HUES64 (cell line): ENCODE measurements around the gene ZNF471. TPM values are rescaled to one million over a fixed set of nuclear protein-coding genes. Genes with fewer than 3 reads are reported as not detected.

Experiments used
- H3K27ac ChIP-seq: 2 replicates; pipeline ENCODE4 v1.7.0; 2013; ENCODE audit warnings: low read depth, low read length, inconsistent platforms
- H3K27me3 ChIP-seq: 2 replicates; pipeline ENCODE4 v1.6.1; 2013; ENCODE audit warnings: mild to moderate bottlenecking, low read length; ENCODE audit not compliant: insufficient read depth
- H3K36me3 ChIP-seq: 2 replicates; pipeline ENCODE4 v1.6.1; 2013; ENCODE audit warnings: mild to moderate bottlenecking, low read length; ENCODE audit not compliant: insufficient read depth
- H3K4me1 ChIP-seq: 2 replicates; pipeline ENCODE4 v1.6.1; 2013; ENCODE audit warnings: mild to moderate bottlenecking, low read length, moderate library complexity; ENCODE audit not compliant: insufficient read depth
- H3K4me3 ChIP-seq: 2 replicates; pipeline ENCODE4 v1.5.1; 2013; ENCODE audit warnings: mild to moderate bottlenecking, low read length, moderate library complexity
- H3K9ac ChIP-seq: 2 replicates; pipeline ENCODE4 v1.6.1; 2013; ENCODE audit warnings: mild to moderate bottlenecking, low read depth, low read length
- H3K9me3 ChIP-seq: 2 replicates; pipeline ENCODE4 v1.6.1; 2013; ENCODE audit warnings: low read depth, low read length; ENCODE audit not compliant: insufficient read depth
- WGBS: fragments of 150-250, 120-280 bp; methylation state at CpG from one replicate; pipeline ENCODE4 v1.1.7; 2013; ENCODE audit warnings: missing lambda C conversion rate; 5-methylcytosine and 5-hydroxymethylcytosine counted together
- polyA plus RNA-seq, 2 experiments: library from polyadenylated mRNA; stranded (reverse); fragments of 50-300 nt; gene quantifications; one replicate each; pipeline ENCODE4 v1.2.3, GENCODE V29; 2013

The ZNF471 gene
- polyA plus RNA-seq (2013, experiment 1 of 2) = 0.50 TPM
- 0.38 TPM for polyA plus RNA-seq (2013, experiment 2 of 2)

DNA sequence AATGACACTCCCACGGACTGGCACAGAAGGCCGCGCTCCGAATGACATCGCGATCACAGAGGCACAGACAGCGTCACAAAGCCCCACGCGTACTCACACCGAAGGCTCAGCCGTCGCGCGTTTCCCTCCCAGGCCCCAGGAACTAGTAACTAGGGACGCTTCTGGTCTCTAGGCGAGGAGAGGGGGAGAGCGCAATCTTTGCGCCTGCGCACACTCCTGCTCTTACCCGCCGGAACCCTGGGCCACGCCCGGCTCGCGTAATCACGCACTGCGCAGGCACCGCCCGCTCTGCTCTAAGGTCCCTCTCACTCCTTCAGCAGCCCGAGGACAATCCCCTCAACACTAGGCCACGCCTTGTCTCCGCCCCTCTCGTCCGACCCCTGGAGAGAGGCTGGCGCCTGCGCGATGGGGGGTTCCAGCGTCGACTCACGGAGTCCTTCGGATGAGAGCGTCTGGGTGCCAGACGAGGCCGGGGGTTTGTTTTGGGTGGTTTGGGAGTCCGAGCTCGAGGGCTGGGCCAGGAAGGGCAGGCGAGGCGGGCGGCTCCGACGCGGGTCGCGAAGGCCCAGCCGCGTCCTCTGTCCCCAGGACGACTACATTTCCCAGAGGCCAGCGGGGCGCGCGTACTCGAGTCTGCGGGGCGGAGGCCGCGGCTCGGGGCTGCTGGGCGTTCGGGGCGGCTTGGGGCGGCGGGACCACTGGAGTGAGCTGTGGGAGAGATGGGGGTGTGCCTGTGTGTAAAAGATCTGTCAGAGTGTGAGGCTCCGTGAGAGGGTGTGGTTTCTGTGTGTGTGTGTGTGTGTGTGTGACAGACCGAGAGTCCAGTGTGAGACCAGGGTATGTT lies at the start of gene ZNF471:
Gene ZNF471 (plus strand): TSS at position 410 of the 844 bp plus-strand sequence. CDS start 3,717 bp downstream, outside the sequence.
- H3K9ac ChIP-seq = peak within 1 kb of the TSS; percentile 77
- no peaks in the 10 kb centered on the region for H3K36me3 ChIP-seq
- 0 out of 2 replicates have a peak, but pooled peaks cover 3% of the 10 kb centered on the region for H3K27me3 ChIP-seq
- 28% methylated on average over 74 of the region's 74 CpGs for WGBS
- H3K27ac ChIP-seq = peak within 1 kb of the TSS; percentile 84
- peak within 1 kb of the TSS; percentile 73 for H3K4me3 ChIP-seq
- peaks cover 51% of the 10 kb centered on the region for H3K9me3 ChIP-seq
- H3K4me1 ChIP-seq = no peaks in the 10 kb centered on the region

DNA sequence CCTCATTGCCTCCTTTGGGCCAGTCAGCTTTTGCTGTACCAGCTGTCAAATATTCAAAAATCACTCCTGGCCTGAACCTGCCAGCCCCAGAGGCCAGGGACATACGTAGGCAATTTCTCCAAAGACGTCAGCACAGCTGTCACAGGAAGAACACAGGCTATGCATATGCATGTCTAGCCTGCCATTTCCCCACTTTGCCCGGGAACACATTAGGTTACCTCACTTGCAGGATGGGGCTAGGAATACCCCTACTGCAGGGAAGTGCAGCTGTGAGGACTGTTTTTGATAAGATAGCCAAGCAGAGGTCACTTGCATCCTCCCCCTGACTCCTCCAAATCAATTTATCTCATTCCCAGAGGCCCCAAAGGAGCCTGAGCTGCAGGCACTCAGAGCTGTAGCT lies 33.3 kb upstream of the ZNF471 start:
- no peak overlapping the region for H3K9ac ChIP-seq
- H3K4me1 ChIP-seq = no peaks in the 10 kb centered on the region
- WGBS = 73% methylated on average over 3 of the region's 3 CpGs
- H3K9me3 ChIP-seq = peaks cover 46% of the 10 kb centered on the region
- H3K27ac ChIP-seq = no peak overlapping the region
- no peaks in the 10 kb centered on the region for H3K27me3 ChIP-seq
- peaks cover 24% of the 10 kb centered on the region for H3K36me3 ChIP-seq
- no peak overlapping the region for H3K4me3 ChIP-seq

DNA sequence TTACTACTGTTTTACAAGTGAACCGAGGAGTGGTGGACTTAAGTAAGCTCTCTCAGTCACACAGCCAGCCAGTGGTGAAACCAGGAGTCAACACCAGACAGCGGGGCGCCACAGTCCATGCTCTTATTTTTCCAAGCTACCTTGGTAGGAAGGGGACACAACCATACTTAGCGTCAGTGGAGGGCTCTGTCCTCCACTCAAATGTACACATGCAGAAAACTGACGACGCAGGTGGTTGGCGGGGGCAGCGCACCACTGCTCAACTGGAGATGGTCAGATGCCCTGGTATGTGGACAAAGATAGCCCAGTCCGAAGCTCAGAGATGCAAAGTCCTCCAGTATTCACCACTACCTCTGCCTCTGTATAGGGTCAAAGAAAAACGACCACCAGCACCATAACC lies 31.6 kb upstream of the ZNF471 start:
- no peak overlapping the region for H3K9ac ChIP-seq
- H3K27me3 ChIP-seq = no peaks in the 10 kb centered on the region
- peak overlapping the region; percentile 73 for H3K4me3 ChIP-seq
- peaks cover 12% of the 10 kb centered on the region for H3K36me3 ChIP-seq
- H3K4me1 ChIP-seq = no peaks in the 10 kb centered on the region
- peaks cover 41% of the 10 kb centered on the region for H3K9me3 ChIP-seq
- H3K27ac ChIP-seq = no peak overlapping the region
- WGBS = 90% methylated on average over 10 of the region's 10 CpGs

DNA sequence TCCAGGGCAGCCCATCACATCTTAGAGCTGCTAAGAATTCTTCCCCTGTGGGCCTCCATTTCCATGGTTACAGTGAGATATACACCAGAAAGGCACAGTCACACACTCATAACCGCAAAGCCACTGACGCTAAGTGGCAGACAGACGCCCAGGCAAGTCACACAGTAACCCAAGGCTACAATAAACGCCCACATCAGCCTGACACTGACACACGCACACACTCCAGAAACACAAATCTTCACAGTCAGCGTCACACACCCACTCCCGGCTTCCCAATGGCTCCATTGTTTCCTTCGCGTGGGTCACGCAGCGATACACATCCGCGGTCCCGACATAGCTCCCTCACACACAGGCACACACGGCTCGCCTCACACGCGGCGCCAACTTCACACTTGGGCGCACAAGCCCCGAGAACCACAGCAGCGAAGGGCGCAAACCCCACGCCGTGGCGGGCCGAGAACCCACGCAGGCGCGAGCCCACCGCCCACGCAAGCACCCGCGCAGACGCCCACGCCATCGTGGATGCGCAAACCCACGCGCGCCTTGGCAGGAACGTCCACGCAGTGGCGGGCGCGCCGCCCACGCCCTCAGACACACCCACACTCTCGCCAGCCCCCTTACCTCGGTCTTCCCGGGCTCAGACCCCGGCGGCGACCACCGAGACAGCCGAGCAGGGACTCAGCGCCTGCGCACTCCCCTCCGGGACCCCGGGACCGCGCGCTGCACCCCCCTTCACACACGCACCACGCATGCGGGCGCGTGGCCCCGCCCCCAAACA lies 30.8 kb upstream of the ZNF471 start, which contains the start of gene ZNF667:
Gene ZNF667 (minus strand): TSS at position 695 of the 778 bp plus-strand sequence. CDS start 14,975 bp downstream, outside the sequence.
- peaks cover 34% of the 10 kb centered on the region for H3K9me3 ChIP-seq
- peak within 1 kb of the TSS; percentile 63 for H3K9ac ChIP-seq
- H3K4me1 ChIP-seq = no peaks in the 10 kb centered on the region
- H3K27ac ChIP-seq = peak within 1 kb of the TSS; percentile 48
- no peaks in the 10 kb centered on the region for H3K27me3 ChIP-seq
- H3K36me3 ChIP-seq = peaks cover 4% of the 10 kb centered on the region
- WGBS = 66% methylated on average over 69 of the region's 69 CpGs
- peak within 1 kb of the TSS; percentile 73 for H3K4me3 ChIP-seq

DNA sequence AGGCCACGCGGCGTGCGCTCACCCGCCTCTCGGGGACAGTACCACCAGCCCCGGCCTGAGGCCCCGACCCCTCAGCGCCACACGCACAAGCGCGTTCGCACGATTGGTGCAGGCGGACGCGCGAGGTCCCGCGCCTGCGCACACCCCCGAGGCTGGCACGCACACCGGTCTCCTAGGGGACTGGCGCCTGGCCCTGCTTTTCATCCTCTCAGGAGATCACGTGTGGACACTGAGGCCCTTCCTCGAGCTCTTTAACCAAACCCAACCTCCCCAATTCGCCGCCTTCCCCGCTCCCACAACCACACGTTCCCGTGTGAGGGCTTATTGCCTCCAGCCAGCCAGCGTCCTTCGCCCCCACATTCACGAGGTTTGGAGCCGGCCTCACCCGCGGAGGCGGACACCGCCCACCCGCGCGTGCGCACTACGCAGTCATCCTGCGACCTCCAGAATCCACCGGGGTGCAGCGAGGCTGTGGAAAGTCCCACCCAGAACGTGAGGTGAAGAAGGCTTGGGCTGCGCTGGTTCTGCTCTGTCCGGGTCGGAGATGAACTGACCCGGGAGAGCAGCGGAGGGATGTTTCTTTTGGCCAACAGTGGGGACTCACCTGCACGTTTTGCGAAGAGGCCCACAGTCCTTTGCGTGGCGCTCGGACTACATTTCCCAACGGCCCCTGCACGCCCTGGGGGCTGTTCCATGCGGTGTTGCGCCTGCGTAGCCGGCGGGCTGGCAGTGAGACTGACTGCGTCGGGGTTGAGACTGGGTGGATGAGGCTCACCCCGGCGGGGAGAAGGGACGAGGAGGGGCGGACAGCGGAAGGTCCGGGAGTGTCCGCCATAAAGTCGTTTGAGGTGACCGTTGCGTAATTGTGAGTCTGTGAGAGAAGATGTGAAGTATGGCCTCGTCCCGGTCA lies 30.0 kb upstream of the ZNF471 start:
- no peaks in the 10 kb centered on the region for H3K36me3 ChIP-seq
- peak overlapping the region; percentile 63 for H3K9ac ChIP-seq
- WGBS = 66% methylated on average over 80 of the region's 80 CpGs
- no peaks in the 10 kb centered on the region for H3K4me1 ChIP-seq
- H3K4me3 ChIP-seq = peak overlapping the region; percentile 73
- H3K27ac ChIP-seq = peak overlapping the region; percentile 48
- H3K9me3 ChIP-seq = peaks cover 36% of the 10 kb centered on the region
- H3K27me3 ChIP-seq = no peaks in the 10 kb centered on the region

DNA sequence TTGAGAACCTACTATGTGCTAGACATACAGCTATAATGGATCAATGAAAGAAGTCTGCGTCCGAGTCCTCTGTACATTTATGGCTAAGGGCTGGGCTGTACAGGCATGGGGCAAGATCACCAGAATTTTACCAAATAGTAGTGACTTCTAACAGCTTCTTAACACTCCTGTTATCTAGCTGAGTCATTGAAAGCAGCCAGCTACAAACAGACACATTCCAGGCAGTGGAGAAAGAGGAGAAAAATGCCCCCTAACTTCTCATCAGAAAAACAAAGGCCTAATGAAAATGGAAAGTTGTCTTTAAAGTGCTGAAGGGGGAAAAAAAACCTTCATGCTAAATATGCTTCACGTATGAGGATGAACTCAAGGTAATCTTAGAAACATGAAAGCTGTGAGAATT lies 16.3 kb upstream of the ZNF471 start:
- Histone ChIP-seq H3K4me1 (peaks cover 11% of the 10 kb centered on the region; the same call in 1 of the 2 replicates), H3K27me3 (no peaks in the 10 kb centered on the region), H3K9ac (peak overlapping the region; percentile 39; the same call in 1 of the 2 replicates), H3K4me3 (no peak overlapping the region; the same call in 1 of the 2 replicates), H3K27ac (peak overlapping the region; percentile 45), H3K9me3 (peaks cover 55% of the 10 kb centered on the region; the same call in 1 of the 2 replicates), H3K36me3 (peaks cover 17% of the 10 kb centered on the region)
- 93% methylated on average over 3 of the region's 3 CpGs for WGBS

DNA sequence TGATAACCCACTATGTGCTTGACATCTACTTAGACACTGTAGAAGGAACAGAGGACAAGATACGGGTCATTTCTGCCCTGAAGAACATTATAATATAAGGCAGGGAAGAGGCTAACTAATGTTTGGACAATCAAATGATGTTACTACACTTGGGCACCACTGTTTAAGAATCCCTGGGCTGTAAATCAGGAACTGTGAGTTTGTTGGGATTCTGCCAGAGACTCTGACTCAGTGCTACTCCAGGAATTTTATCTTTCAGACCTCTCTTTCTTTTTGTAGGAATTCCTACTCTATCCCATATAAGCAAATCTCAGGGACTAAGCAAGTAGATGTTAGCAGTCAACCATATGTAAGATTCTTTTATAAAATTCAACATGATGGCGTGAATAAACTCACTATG lies 3.1 kb upstream of the ZNF471 start:
- WGBS = 84% methylated on average over 2 of the region's 2 CpGs
- Histone ChIP-seq H3K9ac (no peak overlapping the region), H3K27me3 (0 out of 2 replicates have a peak, but pooled peaks cover 3% of the 10 kb centered on the region), H3K4me1 (no peaks in the 10 kb centered on the region), H3K4me3 (no peak overlapping the region), H3K36me3 (no peaks in the 10 kb centered on the region), H3K9me3 (peaks cover 48% of the 10 kb centered on the region), H3K27ac (no peak overlapping the region)

DNA sequence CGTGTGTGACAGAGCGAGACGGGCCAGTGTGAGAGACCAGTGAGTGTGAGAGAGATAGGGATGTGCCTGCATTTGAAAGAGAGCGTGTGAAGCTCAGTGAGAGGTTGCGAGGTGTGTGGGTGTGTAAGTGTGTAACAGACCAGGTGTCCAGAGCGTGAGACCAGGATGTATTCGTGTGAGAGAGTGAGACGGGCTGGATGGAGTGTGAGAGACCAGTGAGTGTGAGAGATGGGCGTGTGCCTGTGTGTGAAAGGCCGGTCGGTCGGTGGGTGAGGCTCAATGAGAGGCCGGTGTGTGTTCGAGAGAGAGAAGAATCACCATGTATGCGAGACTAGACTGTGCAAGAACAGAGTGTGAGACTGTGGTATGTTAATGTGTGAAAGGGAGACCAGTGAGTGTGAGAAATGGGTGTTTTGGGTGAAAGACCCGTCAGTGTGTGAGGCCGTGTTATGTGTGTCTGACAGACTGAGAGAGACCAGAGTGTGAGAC lies 679 bp downstream of the ZNF471 start:
- H3K27me3 ChIP-seq = 0 out of 2 replicates have a peak, but pooled peaks cover 3% of the 10 kb centered on the region
- H3K36me3 ChIP-seq = no peaks in the 10 kb centered on the region
- peak overlapping the region; percentile 45; the same call in 1 of the 2 replicates for H3K9ac ChIP-seq
- WGBS = 52% methylated on average over 17 of the region's 17 CpGs
- H3K4me3 ChIP-seq = peak overlapping the region; percentile 73
- H3K27ac ChIP-seq = no peak overlapping the region
- H3K4me1 ChIP-seq = no peaks in the 10 kb centered on the region
- peaks cover 52% of the 10 kb centered on the region for H3K9me3 ChIP-seq

DNA sequence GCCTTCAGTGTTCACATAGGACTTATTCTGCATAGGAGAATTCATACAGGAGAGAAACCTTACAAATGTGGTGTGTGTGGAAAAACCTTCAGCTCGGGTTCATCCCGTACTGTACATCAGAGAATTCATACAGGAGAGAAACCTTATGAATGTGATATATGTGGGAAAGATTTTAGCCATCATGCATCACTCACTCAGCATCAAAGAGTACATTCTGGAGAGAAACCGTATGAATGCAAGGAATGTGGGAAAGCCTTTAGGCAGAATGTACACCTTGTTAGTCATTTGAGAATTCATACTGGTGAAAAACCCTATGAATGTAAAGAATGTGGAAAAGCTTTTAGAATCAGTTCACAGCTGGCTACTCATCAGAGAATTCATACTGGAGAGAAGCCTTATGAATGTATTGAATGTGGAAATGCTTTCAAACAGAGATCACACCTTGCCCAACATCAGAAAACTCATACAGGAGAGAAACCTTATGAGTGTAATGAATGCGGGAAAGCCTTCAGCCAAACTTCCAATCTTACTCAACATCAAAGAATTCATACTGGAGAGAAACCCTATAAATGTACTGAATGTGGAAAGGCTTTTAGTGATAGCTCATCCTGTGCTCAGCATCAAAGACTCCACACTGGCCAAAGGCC lies 17.7 kb downstream of the ZNF471 start:
- no peak overlapping the region for H3K27ac ChIP-seq
- no peak overlapping the region for H3K9ac ChIP-seq
- no peaks in the 10 kb centered on the region for H3K36me3 ChIP-seq
- no peaks in the 10 kb centered on the region for H3K27me3 ChIP-seq
- 94% methylated on average over 3 of the region's 4 CpGs for WGBS
- H3K9me3 ChIP-seq = peaks cover 83% of the 10 kb centered on the region
- H3K4me3 ChIP-seq = no peak overlapping the region
- no peaks in the 10 kb centered on the region for H3K4me1 ChIP-seq

DNA sequence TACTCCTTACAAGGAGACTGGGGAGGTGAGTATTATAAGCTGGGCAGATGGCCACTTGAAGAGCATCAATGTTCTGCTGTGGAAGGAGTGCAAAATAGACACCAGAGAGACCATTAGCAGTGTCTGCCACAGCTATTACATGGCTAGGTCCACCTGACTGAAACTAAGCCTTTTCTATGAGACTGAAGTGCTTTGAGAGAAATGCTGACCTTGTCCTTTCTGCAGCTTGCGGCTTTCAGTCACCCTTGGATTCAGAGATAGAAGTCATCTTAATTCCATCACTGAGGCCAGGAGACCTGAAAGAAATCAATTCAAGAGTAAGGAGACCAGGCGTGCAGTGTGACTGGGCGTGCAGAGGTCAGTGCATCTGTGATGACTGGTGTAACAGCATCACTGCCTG lies 29.8 kb downstream of the ZNF471 start:
- H3K27ac ChIP-seq = no peak overlapping the region
- H3K27me3 ChIP-seq = no peaks in the 10 kb centered on the region
- H3K36me3 ChIP-seq = peaks cover 5% of the 10 kb centered on the region; the same call in 1 of the 2 replicates
- H3K9me3 ChIP-seq = peaks cover 54% of the 10 kb centered on the region
- no peak overlapping the region for H3K9ac ChIP-seq
- 0 out of 2 replicates have a peak, but pooled peaks cover 8% of the 10 kb centered on the region for H3K4me1 ChIP-seq
- peak overlapping the region; percentile 80 for H3K4me3 ChIP-seq
- 93% methylated on average over 3 of the region's 3 CpGs for WGBS
